Left ventricle myocardium inferior (tissue), 1 donor: ENCODE results near the gene KLLN. TPM values are rescaled to one million over a fixed set of nuclear protein-coding genes. Genes with fewer than 3 reads are reported as not detected.
A peak's percentile ranks its signal among the peaks of the same experiment; 100 is the strongest.
"Not testable (repeated sequence)": the region's sequence is repeated elsewhere in the genome, so short reads cannot be mapped to it uniquely, and the experiment has no call there.

ENCODE experiments used
- DNase-seq: peaks from one replicate; pipeline ENCODE4 v3.0.0-alpha.2; 2020
- H3K27ac ChIP-seq: fragments of 200-600 bp; replicated peaks from 2 replicates; pipeline ENCODE4 v1.8.0; 2021
- H3K27me3 ChIP-seq: fragments of 200-600 bp; 2 replicates; pipeline ENCODE4 v1.8.0; 2021; ENCODE audit warnings: low read depth
- H3K36me3 ChIP-seq: fragments of 200-600 bp; 2 replicates; pipeline ENCODE4 v1.8.0; 2021
- H3K4me1 ChIP-seq: fragments of 200-600 bp; 2 replicates; pipeline ENCODE4 v1.8.0; 2021
- H3K4me3 ChIP-seq: fragments of 200-600 bp; 2 replicates; pipeline ENCODE4 v1.8.0; 2021; ENCODE audit warnings: mild to moderate bottlenecking, moderate library complexity
- H3K9me3 ChIP-seq: fragments of 200-600 bp; replicated peaks from 2 replicates; pipeline ENCODE4 v1.8.0; 2021
- CTCF ChIP-seq: fragments of 200-600 bp; IDR thresholded peaks from 2 replicates; pipeline ENCODE4 v1.8.0; 2021; ENCODE audit warnings: antibody characterized with exemption, mild to moderate bottlenecking, borderline replicate concordance
- intact Hi-C: fragments of 100-400 bp; cut with micrococcal nuclease; formaldehyde crosslinking; loops from one replicate; pipeline ENCODE4 v1.11.0; 2022
- total RNA-seq: library from RNA; stranded (reverse); fragmentation: NEBNext Ultra II Directional; extraction: Animal tissue kit (Norgen Biotek cat#: 25700); gene quantifications from one replicate; pipeline ENCODE4 v1.2.1, GENCODE V29; 2021
- donor health status: DM: no; HTN: yes; CAD: no; lungs with severe emphysema.

Gene KLLN
- total RNA-seq, 1 donor from 2014 or later: 0.19 TPM

GRCh38 chr10:87860816-87861403 lies 2.4 kb downstream of the KLLN start:
- H3K27ac ChIP-seq: peak overlapping the region; percentile 100
- intact Hi-C loops: loop anchor here (10.0 kb wide), 3 partner anchors 94 to 394 kb away; no protein-coding TSS in a partner anchor
- DNase-seq: no peak
- peaks cover 51% of the 10 kb centered on the region for H3K4me1 ChIP-seq
- TF ChIP-seq CTCF: no peak
- no peaks in the 10 kb centered on the region for H3K36me3 ChIP-seq
- H3K27me3 ChIP-seq: no peaks in the 10 kb centered on the region
- H3K9me3 ChIP-seq: no peaks in the 10 kb centered on the region
- peak overlapping the region; percentile 86 for H3K4me3 ChIP-seq

GRCh38 chr10:87860156-87860795 lies 3.1 kb downstream of the KLLN start:
- Histone ChIP-seq H3K27me3 (no peaks in the 10 kb centered on the region), H3K36me3 (no peaks in the 10 kb centered on the region), H3K9me3 (no peaks in the 10 kb centered on the region), H3K27ac (peak overlapping the region; percentile 100), H3K4me3 (no peak overlapping the region), H3K4me1 (peaks cover 50% of the 10 kb centered on the region)
- DNase-seq: no peak
- peak; percentile 57 for TF ChIP-seq CTCF
- intact Hi-C loops: loop anchor here (10.0 kb wide), 3 partner anchors 95 to 395 kb away; no protein-coding TSS in a partner anchor

- H3K27me3 ChIP-seq, H3K4me1 ChIP-seq, DNase-seq, H3K4me3 ChIP-seq, H3K36me3 ChIP-seq, intact Hi-C loops, H3K9me3 ChIP-seq, H3K27ac ChIP-seq: not testable (repeated sequence)
Observed at GRCh38 chr10:87855665-87856064, 7.7 kb downstream of the KLLN start.

GRCh38 chr10:87855247-87855646 lies 8.1 kb downstream of the KLLN start:
- intact Hi-C loops: not testable (repeated sequence)

GRCh38 chr10:87852089-87852488 lies 11.2 kb downstream of the KLLN start:
- DNase-seq: no peak
- no peak overlapping the region for H3K4me3 ChIP-seq
- H3K27me3 ChIP-seq: no peaks in the 10 kb centered on the region
- intact Hi-C loops: loop anchor here (5.0 kb wide), 2 partner anchors 535 to 700 kb away; no protein-coding TSS in a partner anchor
- no peak for TF ChIP-seq CTCF
- H3K36me3 ChIP-seq: no peaks in the 10 kb centered on the region
- no peaks in the 10 kb centered on the region for H3K4me1 ChIP-seq
- H3K27ac ChIP-seq: no peak overlapping the region
- no peaks in the 10 kb centered on the region for H3K9me3 ChIP-seq

More at GRCh38 chr10:87855247-87855646, 8.1 kb downstream of the KLLN start:
- not testable (repeated sequence) for H3K27ac ChIP-seq, H3K9me3 ChIP-seq, H3K4me3 ChIP-seq, H3K4me1 ChIP-seq, DNase-seq, H3K36me3 ChIP-seq, H3K27me3 ChIP-seq

- Histone ChIP-seq H3K36me3 (no peaks in the 10 kb centered on the region), H3K27me3 (no peaks in the 10 kb centered on the region), H3K4me1 (no peaks in the 10 kb centered on the region), H3K9me3 (no peaks in the 10 kb centered on the region), H3K4me3 (no peak overlapping the region), H3K27ac (no peak overlapping the region)
- intact Hi-C loops: loop anchor here (5.0 kb wide), 2 partner anchors 537 to 702 kb away; no protein-coding TSS in a partner anchor
- peak; percentile 84 for TF ChIP-seq CTCF
- DNase-seq: peak; percentile 45
Observed at GRCh38 chr10:87850742-87851205, 12.6 kb downstream of the KLLN start.
